ENCODE measurements around the gene NEMP2. TPM values are rescaled to one million over a fixed set of nuclear protein-coding genes. Genes with fewer than 3 reads are reported as not detected.

Gene NEMP2
- total RNA-seq, 1 donor from 2014 or later, result 11.9 TPM

DNA sequence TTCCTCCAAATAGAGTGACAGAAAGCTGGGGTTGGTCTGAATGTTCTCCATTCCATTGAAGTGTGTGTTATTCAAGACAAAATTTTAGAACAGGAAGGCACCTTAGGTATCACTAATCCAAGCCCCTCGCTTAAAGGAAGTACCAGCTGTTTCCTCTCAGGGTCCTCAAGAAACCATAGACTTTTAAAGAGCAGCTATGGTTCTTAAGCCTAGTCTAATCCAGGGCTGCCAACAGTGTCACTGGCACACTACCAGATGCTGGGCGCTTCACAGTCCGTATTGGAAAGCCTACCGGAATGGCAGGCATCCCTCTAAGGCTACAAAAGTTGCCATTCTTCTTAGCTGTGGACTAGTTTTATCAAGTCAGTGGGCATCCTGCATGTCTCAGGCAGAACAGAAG lies 1.9 kb downstream of the NEMP2 start:
- Mint-ChIP-seq H3K27me3 (ENCODE audit: unreplicated experiment) (no peaks in the 10 kb centered on the region), H3K9me3 (ENCODE audit: unreplicated experiment) (no peaks in the 10 kb centered on the region), H3K4me3 (ENCODE audit: unreplicated experiment) (no peak overlapping the region), H3K4me1 (ENCODE audit: unreplicated experiment) (peaks cover 62% of the 10 kb centered on the region), H3K36me3 (ENCODE audit: unreplicated experiment) (peaks cover 5% of the 10 kb centered on the region), H3K27ac (ENCODE audit: unreplicated experiment) (no peak overlapping the region)
- no peak for DNase-seq (ENCODE audit: extremely low spot score, unreplicated experiment)
- TF ChIP-seq, protein P1, sequence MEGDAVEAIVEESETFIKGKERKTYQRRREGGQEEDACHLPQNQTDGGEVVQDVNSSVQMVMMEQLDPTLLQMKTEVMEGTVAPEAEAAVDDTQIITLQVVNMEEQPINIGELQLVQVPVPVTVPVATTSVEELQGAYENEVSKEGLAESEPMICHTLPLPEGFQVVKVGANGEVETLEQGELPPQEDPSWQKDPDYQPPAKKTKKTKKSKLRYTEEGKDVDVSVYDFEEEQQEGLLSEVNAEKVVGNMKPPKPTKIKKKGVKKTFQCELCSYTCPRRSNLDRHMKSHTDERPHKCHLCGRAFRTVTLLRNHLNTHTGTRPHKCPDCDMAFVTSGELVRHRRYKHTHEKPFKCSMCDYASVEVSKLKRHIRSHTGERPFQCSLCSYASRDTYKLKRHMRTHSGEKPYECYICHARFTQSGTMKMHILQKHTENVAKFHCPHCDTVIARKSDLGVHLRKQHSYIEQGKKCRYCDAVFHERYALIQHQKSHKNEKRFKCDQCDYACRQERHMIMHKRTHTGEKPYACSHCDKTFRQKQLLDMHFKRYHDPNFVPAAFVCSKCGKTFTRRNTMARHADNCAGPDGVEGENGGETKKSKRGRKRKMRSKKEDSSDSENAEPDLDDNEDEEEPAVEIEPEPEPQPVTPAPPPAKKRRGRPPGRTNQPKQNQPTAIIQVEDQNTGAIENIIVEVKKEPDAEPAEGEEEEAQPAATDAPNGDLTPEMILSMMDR (IDR thresholded peaks at IDR 0.05), result no peak

DNA sequence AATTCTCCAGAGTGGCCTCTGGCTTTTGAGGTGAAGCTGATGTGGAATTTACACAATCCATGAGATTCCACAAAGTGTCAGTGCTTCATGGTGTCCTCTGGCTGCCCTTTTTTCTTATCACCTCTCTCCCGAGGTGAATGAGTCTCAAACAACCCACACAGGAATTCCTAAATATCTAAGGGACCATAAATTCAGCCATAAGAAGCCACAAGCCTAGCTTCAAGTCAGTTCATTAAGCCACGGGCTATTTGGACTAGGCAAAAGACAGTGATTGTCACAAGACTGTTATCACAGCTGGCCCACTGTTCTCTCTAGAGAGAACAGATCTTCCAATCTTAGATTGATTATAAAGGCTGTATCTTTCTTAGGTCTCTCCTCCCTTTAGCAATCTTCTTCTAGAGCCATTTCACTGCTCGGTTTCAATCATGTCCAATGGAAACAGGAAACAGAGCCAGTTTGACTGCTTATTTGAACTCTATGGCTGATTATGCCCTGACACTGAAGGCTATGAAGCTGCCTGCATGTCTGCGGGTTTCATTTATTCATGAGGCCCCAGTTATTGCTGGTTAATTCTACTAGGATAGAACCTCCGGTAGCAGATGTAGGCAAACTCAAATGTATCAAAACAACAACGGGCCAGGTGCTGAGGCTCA lies 4.1 kb downstream of the NEMP2 start:
- peaks cover 46% of the 10 kb centered on the region for H3K4me1 Mint-ChIP-seq (ENCODE audit: unreplicated experiment)

DNA sequence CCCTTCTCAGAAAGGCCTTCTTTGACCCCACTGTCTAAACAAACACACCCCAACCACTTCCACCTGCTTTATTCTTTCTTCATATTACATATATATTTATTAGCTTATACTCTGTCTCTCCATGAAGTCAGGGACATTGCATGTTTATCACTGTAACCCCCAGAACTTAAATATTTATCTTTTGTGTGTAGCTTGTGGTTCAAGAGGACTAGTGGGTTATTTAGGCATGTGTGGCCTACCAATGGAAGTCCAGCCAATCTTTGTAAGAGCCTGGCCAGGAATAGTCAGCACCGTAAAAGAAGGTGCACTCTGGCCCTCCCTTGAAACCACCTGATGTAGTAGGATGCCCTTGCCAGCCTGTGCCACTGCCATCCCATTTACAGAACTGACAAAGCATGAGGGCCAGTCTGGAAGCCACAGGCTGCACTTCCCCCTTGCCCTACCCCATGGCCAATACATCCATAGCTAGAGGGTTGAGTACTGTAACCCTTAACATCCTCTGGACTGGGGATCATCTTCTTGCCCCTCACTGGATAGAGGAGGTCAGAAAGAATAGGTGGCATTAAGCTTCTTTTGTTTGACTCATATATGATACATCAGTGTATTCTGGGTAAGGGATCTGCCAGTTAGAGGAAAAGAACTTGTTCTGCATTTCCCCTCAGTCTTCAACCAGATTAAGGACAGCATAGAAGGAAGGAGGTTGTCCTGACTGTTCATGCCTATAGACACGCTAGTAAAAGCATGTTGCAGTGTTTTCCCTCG lies 4.9 kb downstream of the NEMP2 start:
- no peak overlapping the region for H3K4me3 Mint-ChIP-seq (ENCODE audit: unreplicated experiment)
- DNase-seq (ENCODE audit: extremely low spot score, unreplicated experiment), result no peak
- peaks cover 46% of the 10 kb centered on the region for H3K4me1 Mint-ChIP-seq (ENCODE audit: unreplicated experiment)
- peak overlapping the region; percentile 79 for H3K27ac Mint-ChIP-seq (ENCODE audit: unreplicated experiment)
- TF ChIP-seq, protein P1 (IDR thresholded peaks at IDR 0.05), result no peak
- no peaks in the 10 kb centered on the region for H3K27me3 Mint-ChIP-seq (ENCODE audit: unreplicated experiment)
- H3K9me3 Mint-ChIP-seq (ENCODE audit: unreplicated experiment), result no peaks in the 10 kb centered on the region
- no peaks in the 10 kb centered on the region for H3K36me3 Mint-ChIP-seq (ENCODE audit: unreplicated experiment)

More for the DNA sequence above, 4.1 kb downstream of the NEMP2 start:
- no peaks in the 10 kb centered on the region for H3K27me3 Mint-ChIP-seq (ENCODE audit: unreplicated experiment)
- H3K4me3 Mint-ChIP-seq (ENCODE audit: unreplicated experiment), result no peak overlapping the region
- H3K27ac Mint-ChIP-seq (ENCODE audit: unreplicated experiment), result peak overlapping the region; percentile 79
- H3K9me3 Mint-ChIP-seq (ENCODE audit: unreplicated experiment), result no peaks in the 10 kb centered on the region
- DNase-seq (ENCODE audit: extremely low spot score, unreplicated experiment), result no peak
- H3K36me3 Mint-ChIP-seq (ENCODE audit: unreplicated experiment), result no peaks in the 10 kb centered on the region
- TF ChIP-seq, protein P1 (IDR thresholded peaks at IDR 0.05), result no peak

DNA sequence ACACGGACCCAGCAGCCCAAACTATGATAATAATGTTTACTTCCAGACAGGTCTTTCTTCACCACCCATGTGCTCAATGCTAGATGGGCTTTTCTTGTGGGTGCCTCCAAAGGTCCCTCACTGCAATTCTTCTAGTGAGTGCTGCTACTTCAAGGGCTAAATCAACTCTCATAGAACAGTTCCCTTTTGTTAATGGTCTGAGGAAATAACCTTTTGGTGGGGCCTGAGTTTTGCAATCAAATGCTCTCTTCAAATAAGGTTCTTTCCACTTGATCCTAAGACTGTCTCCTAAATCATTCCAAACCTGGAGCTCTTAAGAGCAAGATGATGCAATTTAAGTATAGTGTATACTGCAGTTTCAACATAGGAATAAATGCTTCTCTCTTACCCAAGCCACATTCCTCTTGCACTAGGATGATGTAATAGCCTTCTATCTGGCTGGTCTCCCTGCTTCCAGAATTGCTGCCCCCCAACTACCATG lies 6.0 kb downstream of the NEMP2 start:
- DNase-seq (ENCODE audit: extremely low spot score, unreplicated experiment), result no peak
- Mint-ChIP-seq H3K9me3 (ENCODE audit: unreplicated experiment) (no peaks in the 10 kb centered on the region), H3K4me1 (ENCODE audit: unreplicated experiment) (peaks cover 40% of the 10 kb centered on the region), H3K4me3 (ENCODE audit: unreplicated experiment) (no peak overlapping the region), H3K27ac (ENCODE audit: unreplicated experiment) (peak overlapping the region; percentile 18), H3K36me3 (ENCODE audit: unreplicated experiment) (peaks cover 2% of the 10 kb centered on the region), H3K27me3 (ENCODE audit: unreplicated experiment) (no peaks in the 10 kb centered on the region)
- TF ChIP-seq, protein P1 (IDR thresholded peaks at IDR 0.05), result no peak

DNA sequence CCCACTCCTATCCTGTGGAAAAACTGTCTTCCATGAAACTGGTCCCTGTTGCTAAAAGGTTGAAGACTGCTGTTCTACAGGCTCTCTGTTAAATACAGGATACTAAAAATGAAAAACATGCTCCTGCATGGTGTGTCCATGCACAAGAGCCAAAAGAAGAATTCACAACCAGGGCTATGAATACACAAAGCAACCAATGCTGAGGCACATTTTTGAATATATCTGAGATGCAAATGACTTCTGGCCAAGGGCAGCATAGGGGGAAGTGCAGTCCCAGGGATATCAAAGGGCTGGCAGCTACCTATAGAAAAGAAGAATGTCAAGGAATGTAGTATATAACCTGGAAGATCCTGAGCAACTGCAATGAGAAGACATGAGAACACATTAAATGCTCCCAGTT lies 6.6 kb downstream of the NEMP2 start:
- H3K4me3 Mint-ChIP-seq (ENCODE audit: unreplicated experiment), result no peak overlapping the region
- H3K4me1 Mint-ChIP-seq (ENCODE audit: unreplicated experiment), result peaks cover 36% of the 10 kb centered on the region
- H3K9me3 Mint-ChIP-seq (ENCODE audit: unreplicated experiment), result no peaks in the 10 kb centered on the region
- H3K36me3 Mint-ChIP-seq (ENCODE audit: unreplicated experiment), result peaks cover 2% of the 10 kb centered on the region
- H3K27ac Mint-ChIP-seq (ENCODE audit: unreplicated experiment), result no peak overlapping the region
- no peak for DNase-seq (ENCODE audit: extremely low spot score, unreplicated experiment)
- no peaks in the 10 kb centered on the region for H3K27me3 Mint-ChIP-seq (ENCODE audit: unreplicated experiment)
- TF ChIP-seq, protein P1 (IDR thresholded peaks at IDR 0.05), result no peak
